Nephron (organoid): ENCODE results near the gene NCOA7.

Source experiments
- H3K27ac Mint-ChIP-seq, 3 experiments: 2 replicates each; pipeline ENCODE4 v1.8.0; 2020; ENCODE audit warnings: mixed read lengths in 3 of 3, mild to moderate bottlenecking in 2 of 3, moderate library complexity in 1 of 3
- H3K27me3 Mint-ChIP-seq: 2 replicates; pipeline ENCODE4 v1.8.0; 2021; ENCODE audit warnings: low read depth, mild to moderate bottlenecking, moderate library complexity, mixed read lengths
- H3K36me3 Mint-ChIP-seq: 2 replicates; pipeline ENCODE4 v1.8.0; 2020; ENCODE audit warnings: low read depth, mixed read lengths
- H3K4me1 Mint-ChIP-seq: 2 replicates; pipeline ENCODE4 v1.8.0; 2020; ENCODE audit warnings: mixed read lengths
- H3K4me3 Mint-ChIP-seq, 3 experiments: 2 replicates each; pipeline ENCODE4 v1.8.0; 2020; ENCODE audit warnings: mild to moderate bottlenecking in 3 of 3, mixed read lengths in 3 of 3, moderate library complexity in 2 of 3
- H3K9me3 Mint-ChIP-seq: 2 replicates; pipeline ENCODE4 v1.8.0; 2020; ENCODE audit warnings: mixed read lengths
- CTCF ChIP-seq, 3 experiments: fragments of 200-600 bp; sonication (generic); IDR thresholded peaks; one replicate each; pipeline ENCODE4 v1.5.0; 2021; ENCODE audit warnings: antibody characterized with exemption in 3 of 3; ENCODE audit not compliant: unreplicated experiment in 3 of 3

The NCOA7 gene

GRCh38 chr6:125789167-125789566, 1.6 kb upstream of the NCOA7 start:
- peak overlapping the region; percentile 87 to 97 (median 93) for H3K4me3 Mint-ChIP-seq
- H3K27ac Mint-ChIP-seq = peak overlapping the region; percentile 99 to 100 (median 100)
- peaks cover 27% of the 10 kb centered on the region for H3K4me1 Mint-ChIP-seq
- H3K9me3 Mint-ChIP-seq = no peaks in the 10 kb centered on the region
- TF ChIP-seq CTCF (IDR thresholded peaks at IDR 0.05; ENCODE audit: unreplicated experiment in 3 of 3) = no peak
- H3K27me3 Mint-ChIP-seq = no peaks in the 10 kb centered on the region
- H3K36me3 Mint-ChIP-seq = no peaks in the 10 kb centered on the region

- Mint-ChIP-seq H3K4me1 (peaks cover 27% of the 10 kb centered on the region), H3K9me3 (no peaks in the 10 kb centered on the region), H3K27ac (peak overlapping the region; percentile 99 to 100 (median 100)), H3K4me3 (peak overlapping the region; percentile 87 to 97 (median 93)), H3K36me3 (no peaks in the 10 kb centered on the region), H3K27me3 (no peaks in the 10 kb centered on the region)
- no peak for TF ChIP-seq CTCF (IDR thresholded peaks at IDR 0.05; ENCODE audit: unreplicated experiment in 3 of 3)
Measured at GRCh38 chr6:125789576-125790357, 993 bp upstream of the NCOA7 start.

GRCh38 chr6:125791151-125791819, 525 bp downstream of the NCOA7 start:
- peak overlapping the region; percentile 83 to 91 (median 90) for H3K27ac Mint-ChIP-seq
- H3K4me3 Mint-ChIP-seq = peak overlapping the region; percentile 86 to 93 (median 92)
- TF ChIP-seq CTCF (IDR thresholded peaks at IDR 0.05; ENCODE audit: unreplicated experiment in 3 of 3) = peak; percentile 57 to 60 (median 58)
- no peaks in the 10 kb centered on the region for H3K36me3 Mint-ChIP-seq
- no peaks in the 10 kb centered on the region for H3K27me3 Mint-ChIP-seq
- H3K9me3 Mint-ChIP-seq = no peaks in the 10 kb centered on the region
- peaks cover 27% of the 10 kb centered on the region for H3K4me1 Mint-ChIP-seq

GRCh38 chr6:125791820-125792165, 1.0 kb downstream of the NCOA7 start:
- Mint-ChIP-seq H3K4me1 (peaks cover 27% of the 10 kb centered on the region), H3K9me3 (no peaks in the 10 kb centered on the region), H3K36me3 (no peaks in the 10 kb centered on the region)

GRCh38 chr6:125792172-125792571, 1.4 kb downstream of the NCOA7 start:
- no peak for TF ChIP-seq CTCF (IDR thresholded peaks at IDR 0.05; ENCODE audit: unreplicated experiment in 3 of 3)
- Mint-ChIP-seq H3K4me3 (peak overlapping the region; percentile 48 to 92 (median 86)), H3K4me1 (peaks cover 27% of the 10 kb centered on the region), H3K9me3 (no peaks in the 10 kb centered on the region), H3K36me3 (no peaks in the 10 kb centered on the region), H3K27me3 (no peaks in the 10 kb centered on the region), H3K27ac (peak overlapping the region in 2 of 3 experiments; percentile 52 to 83)

More at GRCh38 chr6:125791820-125792165, 1.0 kb downstream of the NCOA7 start:
- Mint-ChIP-seq H3K27ac (peak overlapping the region; percentile 83 to 91 (median 90)), H3K4me3 (peak overlapping the region; percentile 86 to 93 (median 92)), H3K27me3 (no peaks in the 10 kb centered on the region)
- peak in 2 of 3 experiments; percentile 7 to 26 for TF ChIP-seq CTCF (IDR thresholded peaks at IDR 0.05; ENCODE audit: unreplicated experiment in 3 of 3)
